GM12873 (cell line): ENCODE data around the gene RAB9B.

Experiments
- TF ChIP-seq, protein P1 (sequence below): IDR thresholded peaks from 2 replicates; pipeline ENCODE4 v1.5.1; 2012; ENCODE audit warnings: low read depth, mild to moderate bottlenecking, moderate library complexity, low read length, control low read depth; ENCODE audit not compliant: insufficient read depth; ENCODE audit errors: missing control alignments

RAB9B gene

GRCh38 chrX:103779141-103779789 lies 52.8 kb downstream of the RAB9B start:
- TF ChIP-seq, protein P1, sequence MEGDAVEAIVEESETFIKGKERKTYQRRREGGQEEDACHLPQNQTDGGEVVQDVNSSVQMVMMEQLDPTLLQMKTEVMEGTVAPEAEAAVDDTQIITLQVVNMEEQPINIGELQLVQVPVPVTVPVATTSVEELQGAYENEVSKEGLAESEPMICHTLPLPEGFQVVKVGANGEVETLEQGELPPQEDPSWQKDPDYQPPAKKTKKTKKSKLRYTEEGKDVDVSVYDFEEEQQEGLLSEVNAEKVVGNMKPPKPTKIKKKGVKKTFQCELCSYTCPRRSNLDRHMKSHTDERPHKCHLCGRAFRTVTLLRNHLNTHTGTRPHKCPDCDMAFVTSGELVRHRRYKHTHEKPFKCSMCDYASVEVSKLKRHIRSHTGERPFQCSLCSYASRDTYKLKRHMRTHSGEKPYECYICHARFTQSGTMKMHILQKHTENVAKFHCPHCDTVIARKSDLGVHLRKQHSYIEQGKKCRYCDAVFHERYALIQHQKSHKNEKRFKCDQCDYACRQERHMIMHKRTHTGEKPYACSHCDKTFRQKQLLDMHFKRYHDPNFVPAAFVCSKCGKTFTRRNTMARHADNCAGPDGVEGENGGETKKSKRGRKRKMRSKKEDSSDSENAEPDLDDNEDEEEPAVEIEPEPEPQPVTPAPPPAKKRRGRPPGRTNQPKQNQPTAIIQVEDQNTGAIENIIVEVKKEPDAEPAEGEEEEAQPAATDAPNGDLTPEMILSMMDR, result no peak

GRCh38 chrX:103776546-103776945 lies 55.5 kb downstream of the RAB9B start, which contains the start of gene PLP1:
TSS of gene PLP1 (plus strand) at chrX:103776840. CDS start at chrX:103776996, 156 bp downstream.
- TF ChIP-seq, protein P1, result no peak

- TF ChIP-seq, protein P1, result peak; percentile 37
Measured at GRCh38 chrX:103774070-103774642, 57.9 kb downstream of the RAB9B start.

DNA sequence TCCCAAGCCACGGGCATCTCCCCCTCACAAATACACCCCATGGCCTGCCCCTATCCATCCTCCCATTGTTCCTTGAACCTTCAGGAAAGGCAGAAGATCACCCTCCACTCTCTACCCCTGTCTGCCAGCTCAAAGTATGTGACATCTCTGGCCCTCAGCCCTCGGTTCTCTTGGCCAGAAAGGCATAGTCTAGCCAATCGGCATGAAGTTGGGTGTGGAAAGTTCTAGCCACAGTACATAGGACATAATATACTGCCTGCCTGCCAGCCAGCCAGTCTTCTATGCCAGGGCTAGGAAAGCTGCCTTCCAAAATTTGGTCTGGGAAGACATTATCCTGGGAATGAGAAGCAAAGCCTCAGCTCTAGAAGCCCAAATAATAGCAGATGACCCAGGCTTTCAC lies 58.6 kb downstream of the RAB9B start:
- TF ChIP-seq, protein P1, result no peak
